ENCODE data around the gene KRT34. TPM values are rescaled to one million over a fixed set of nuclear protein-coding genes. Genes with fewer than 3 reads are reported as not detected.

KRT34 gene
- total RNA-seq, 1 experiment from 2014 or later: not detected

DNA sequence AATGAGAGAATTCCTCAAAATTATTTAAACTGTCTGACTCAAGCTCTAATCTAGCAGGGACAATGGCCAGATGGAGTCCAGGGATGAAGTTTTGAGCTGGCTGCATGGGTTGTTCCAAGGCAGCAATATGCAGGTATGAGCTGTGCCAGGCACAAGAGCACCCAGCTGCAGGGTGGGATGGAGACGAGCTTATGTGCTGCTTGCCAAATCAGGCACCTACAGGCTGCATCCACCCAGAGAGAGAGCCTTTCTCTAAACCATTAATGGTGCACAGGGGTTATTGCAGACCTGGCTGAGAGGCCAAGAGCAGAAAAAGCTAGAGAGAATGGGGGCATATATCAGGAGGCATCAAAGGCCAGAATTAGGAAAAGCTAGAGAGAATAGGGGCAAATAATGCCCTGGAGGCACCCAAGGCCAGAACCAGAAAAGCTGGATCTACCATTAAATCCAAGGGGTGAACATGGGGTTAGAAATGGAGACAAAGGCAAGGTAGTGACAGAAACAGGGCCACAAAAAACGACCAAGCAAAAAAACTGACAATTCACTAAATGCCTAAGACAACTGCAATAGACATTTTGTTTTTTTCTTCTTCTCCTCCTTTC, 42.4 kb downstream of the KRT34 start:
- POLR2A ChIA-PET: no interaction called here
- Histone ChIP-seq H3K27ac (ENCODE audit: low read depth, low read length) (no peak overlapping the region), H3K4me2 (ENCODE audit: low read length) (no peak overlapping the region)

More for the DNA sequence above, 42.4 kb downstream of the KRT34 start:
- ChIA-PET RAD21 (ENCODE audit: low non-redundant PET in 1 of 2, low total read pairs in 2 of 2, uncharacterized antibody in 2 of 2, unreplicated experiment in 2 of 2) (interaction anchor here in 1 of 2 experiments (0.5 kb wide), 1 partner anchor 309 kb away, joined by 7 read pairs; no protein-coding TSS in a partner anchor), CTCF (no interaction called here)
- H3K9ac ChIP-seq (ENCODE audit: low read length): no peak overlapping the region
- DNase-seq (ENCODE audit: low read depth, low spot score): no peak
- BruUV-seq (replicated peaks): no TSS peak
- H4K20me1 ChIP-seq (ENCODE audit: insufficient read depth): no peaks in the 10 kb centered on the region
- no peak overlapping the region for H2AFZ ChIP-seq (ENCODE audit: low read depth, low read length, poor library complexity, severe bottlenecking)
- no peak for ATAC-seq
- H3K9me2 ChIP-seq (ENCODE audit: insufficient read depth): no peaks in the 10 kb centered on the region
- TF ChIP-seq, protein P1, sequence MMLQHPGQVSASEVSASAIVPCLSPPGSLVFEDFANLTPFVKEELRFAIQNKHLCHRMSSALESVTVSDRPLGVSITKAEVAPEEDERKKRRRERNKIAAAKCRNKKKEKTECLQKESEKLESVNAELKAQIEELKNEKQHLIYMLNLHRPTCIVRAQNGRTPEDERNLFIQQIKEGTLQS (IDR thresholded peaks at IDR 0.05): no peak
- TF ChIP-seq, protein P2, sequence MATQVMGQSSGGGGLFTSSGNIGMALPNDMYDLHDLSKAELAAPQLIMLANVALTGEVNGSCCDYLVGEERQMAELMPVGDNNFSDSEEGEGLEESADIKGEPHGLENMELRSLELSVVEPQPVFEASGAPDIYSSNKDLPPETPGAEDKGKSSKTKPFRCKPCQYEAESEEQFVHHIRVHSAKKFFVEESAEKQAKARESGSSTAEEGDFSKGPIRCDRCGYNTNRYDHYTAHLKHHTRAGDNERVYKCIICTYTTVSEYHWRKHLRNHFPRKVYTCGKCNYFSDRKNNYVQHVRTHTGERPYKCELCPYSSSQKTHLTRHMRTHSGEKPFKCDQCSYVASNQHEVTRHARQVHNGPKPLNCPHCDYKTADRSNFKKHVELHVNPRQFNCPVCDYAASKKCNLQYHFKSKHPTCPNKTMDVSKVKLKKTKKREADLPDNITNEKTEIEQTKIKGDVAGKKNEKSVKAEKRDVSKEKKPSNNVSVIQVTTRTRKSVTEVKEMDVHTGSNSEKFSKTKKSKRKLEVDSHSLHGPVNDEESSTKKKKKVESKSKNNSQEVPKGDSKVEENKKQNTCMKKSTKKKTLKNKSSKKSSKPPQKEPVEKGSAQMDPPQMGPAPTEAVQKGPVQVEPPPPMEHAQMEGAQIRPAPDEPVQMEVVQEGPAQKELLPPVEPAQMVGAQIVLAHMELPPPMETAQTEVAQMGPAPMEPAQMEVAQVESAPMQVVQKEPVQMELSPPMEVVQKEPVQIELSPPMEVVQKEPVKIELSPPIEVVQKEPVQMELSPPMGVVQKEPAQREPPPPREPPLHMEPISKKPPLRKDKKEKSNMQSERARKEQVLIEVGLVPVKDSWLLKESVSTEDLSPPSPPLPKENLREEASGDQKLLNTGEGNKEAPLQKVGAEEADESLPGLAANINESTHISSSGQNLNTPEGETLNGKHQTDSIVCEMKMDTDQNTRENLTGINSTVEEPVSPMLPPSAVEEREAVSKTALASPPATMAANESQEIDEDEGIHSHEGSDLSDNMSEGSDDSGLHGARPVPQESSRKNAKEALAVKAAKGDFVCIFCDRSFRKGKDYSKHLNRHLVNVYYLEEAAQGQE (IDR thresholded peaks at IDR 0.05; ENCODE audit: low read depth): no peak
- no peak for TF ChIP-seq EZH2 (IDR thresholded peaks at IDR 0.05)
- no peak for TF ChIP-seq FOSL1 (IDR thresholded peaks at IDR 0.05; ENCODE audit: low read depth)
- TF ChIP-seq CTCF (IDR thresholded peaks at IDR 0.05 in 2 of 3, conservative IDR thresholded peaks at IDR 0.05 in 1 of 3; ENCODE audit: borderline replicate concordance in 1 of 3, insufficient read depth in 1 of 3, low read depth in 2 of 3, low read length in 2 of 3): no peak
- no peak for TF ChIP-seq RAD21 (IDR thresholded peaks at IDR 0.05; ENCODE audit: low read depth)
- TF ChIP-seq EZH2phosphoT487 (IDR thresholded peaks at IDR 0.05; ENCODE audit: borderline replicate concordance): no peak
- TF ChIP-seq ZNF274 (IDR thresholded peaks at IDR 0.05; ENCODE audit: low read depth, low read length): no peak
- no peak for TF ChIP-seq YY1 (IDR thresholded peaks at IDR 0.05; ENCODE audit: extremely low read depth, insufficient replicate concordance, low read depth, low read length)
- no peak for TF ChIP-seq POLR2AphosphoS5 (IDR thresholded peaks at IDR 0.05; ENCODE audit: low read depth, low read length)
- TF ChIP-seq CBX3 (IDR thresholded peaks at IDR 0.05; ENCODE audit: low read depth): no peak
- no peak for TF ChIP-seq MAX (IDR thresholded peaks at IDR 0.05)
- TF ChIP-seq, protein P3, sequence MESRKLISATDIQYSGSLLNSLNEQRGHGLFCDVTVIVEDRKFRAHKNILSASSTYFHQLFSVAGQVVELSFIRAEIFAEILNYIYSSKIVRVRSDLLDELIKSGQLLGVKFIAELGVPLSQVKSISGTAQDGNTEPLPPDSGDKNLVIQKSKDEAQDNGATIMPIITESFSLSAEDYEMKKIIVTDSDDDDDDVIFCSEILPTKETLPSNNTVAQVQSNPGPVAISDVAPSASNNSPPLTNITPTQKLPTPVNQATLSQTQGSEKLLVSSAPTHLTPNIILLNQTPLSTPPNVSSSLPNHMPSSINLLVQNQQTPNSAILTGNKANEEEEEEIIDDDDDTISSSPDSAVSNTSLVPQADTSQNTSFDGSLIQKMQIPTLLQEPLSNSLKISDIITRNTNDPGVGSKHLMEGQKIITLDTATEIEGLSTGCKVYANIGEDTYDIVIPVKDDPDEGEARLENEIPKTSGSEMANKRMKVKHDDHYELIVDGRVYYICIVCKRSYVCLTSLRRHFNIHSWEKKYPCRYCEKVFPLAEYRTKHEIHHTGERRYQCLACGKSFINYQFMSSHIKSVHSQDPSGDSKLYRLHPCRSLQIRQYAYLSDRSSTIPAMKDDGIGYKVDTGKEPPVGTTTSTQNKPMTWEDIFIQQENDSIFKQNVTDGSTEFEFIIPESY (IDR thresholded peaks at IDR 0.05; ENCODE audit: extremely low read depth, insufficient replicate concordance, low read length): no peak
- TF ChIP-seq TCF7L2 (IDR thresholded peaks at IDR 0.05; ENCODE audit: borderline replicate concordance, extremely low read depth, insufficient read depth, insufficient read length): no peak
- TF ChIP-seq CEBPB (IDR thresholded peaks at IDR 0.05; ENCODE audit: low read depth): no peak
- no peak for TF ChIP-seq ELF1 (IDR thresholded peaks at IDR 0.05; ENCODE audit: borderline replicate concordance, low read depth)
- no peaks in the 10 kb centered on the region for H3K36me3 ChIP-seq (ENCODE audit: control insufficient read depth in 1 of 2, insufficient read depth in 2 of 2, low read length in 2 of 2)
- H3K79me2 ChIP-seq (ENCODE audit: insufficient read depth, low read length): no peaks in the 10 kb centered on the region
- intact Hi-C loops (cut with micrococcal nuclease): no loop called here
- peaks cover 0 to 9% of the 10 kb centered on the region in 2 experiments; a peak in 1 of 4 replicates for H3K4me1 ChIP-seq (ENCODE audit: control insufficient read depth in 1 of 2, insufficient read depth in 2 of 2, low read length in 2 of 2)
- H3K9me3 ChIP-seq (ENCODE audit: control insufficient read depth in 1 of 2, insufficient read depth in 1 of 2, low read depth in 1 of 2, low read length in 2 of 2): peaks cover 3 to 9% of the 10 kb centered on the region in 2 experiments; a peak in 1 of 4 replicates
- no peaks in the 10 kb centered on the region for H3K27me3 ChIP-seq (ENCODE audit: insufficient read depth, low read length)
- H3K4me3 ChIP-seq (replicated peaks in 1 of 2; ENCODE audit: low read depth in 1 of 2, low read length in 2 of 2): no peak overlapping the region

All from HCT116 (cell line).